H1 (cell line): ENCODE results near the gene PRKAG1. TPM values are rescaled to one million over a fixed set of nuclear protein-coding genes. Genes with fewer than 3 reads are reported as not detected.

ENCODE experiments used
- CTCF ChIA-PET: fragments of 300-600 bp; sonication (Branson Sonifier 250); formaldehyde crosslinking; loops from one replicate; lab custom pipeline; 2021; ENCODE audit not compliant: partially characterized antibody; lab: Charles Lee
- POLR2A ChIA-PET: fragments of 300-600 bp; sonication (Branson Sonifier 250); formaldehyde crosslinking; loops from one replicate; lab custom pipeline; 2021; ENCODE audit warnings: inconsistent platforms; ENCODE audit not compliant: partially characterized antibody; lab: Charles Lee
- DNase-seq, 2 experiments: peaks; one replicate each; pipeline versions ENCODE4 v3.0.0 to v3.0.0-alpha.2; 2010 to 2022; ENCODE audit warnings: low spot score in 2 of 2, low read depth in 1 of 2, mixed read lengths in 1 of 2
- FAIRE-seq: peaks from 2 replicates; lab custom pipeline; 2011; peaks lifted over from hg19 to GRCh38; lab: Jason Lieb, UNC
- H2AFZ ChIP-seq: 2 replicates; pipeline ENCODE4 v1.8.1; 2012; ENCODE audit warnings: low read length, inconsistent platforms
- H2AK5ac ChIP-seq: 2 replicates; pipeline ENCODE4 v1.6.1; 2013; ENCODE audit warnings: low read depth, low read length
- H2BK120ac ChIP-seq: replicated peaks from 2 replicates; pipeline ENCODE3; 2013; ENCODE audit warnings: low read depth, low read length, inconsistent platforms
- H2BK12ac ChIP-seq: 2 replicates; pipeline ENCODE4 v1.6.1; 2013; ENCODE audit warnings: low read depth, low read length
- H2BK15ac ChIP-seq: 2 replicates; pipeline ENCODE4 v1.6.1; 2013; ENCODE audit warnings: low read length
- H2BK20ac ChIP-seq: 2 replicates; pipeline ENCODE4 v1.6.1; 2013; ENCODE audit warnings: low read length
- H2BK5ac ChIP-seq: 2 replicates; pipeline ENCODE4 v1.6.1; 2013; ENCODE audit warnings: low read depth, low read length
- H3K14ac ChIP-seq: 2 replicates; pipeline ENCODE4 v1.6.1; 2013; ENCODE audit warnings: inconsistent platforms; ENCODE audit not compliant: insufficient read length
- H3K18ac ChIP-seq: 2 replicates; pipeline ENCODE4 v1.6.1; 2013; ENCODE audit warnings: low read length; ENCODE audit errors: extremely low read depth
- H3K23ac ChIP-seq: 2 replicates; pipeline ENCODE4 v1.6.1; 2013; ENCODE audit warnings: inconsistent platforms; ENCODE audit not compliant: insufficient read length
- H3K23me2 ChIP-seq: 2 replicates; pipeline ENCODE4 v1.6.1; 2013; ENCODE audit warnings: low read depth, low read length
- H3K27ac ChIP-seq: 2 replicates; pipeline ENCODE4 v1.6.1; 2011; ENCODE audit warnings: low read depth, low read length, inconsistent platforms
- H3K27me3 ChIP-seq, 4 experiments: replicated peaks in 1 of 4; 1 replicate in 1 of 4; 2 replicates in 3 of 4; pipeline versions ENCODE4 v1.6.1 to v1.8.1; 2011 to 2013; ENCODE audit warnings: low read length in 3 of 4, mild to moderate bottlenecking in 3 of 4, inconsistent platforms in 2 of 4, mixed read lengths in 2 of 4, moderate library complexity in 1 of 4; ENCODE audit not compliant: control insufficient read depth in 3 of 4, insufficient read depth in 3 of 4; ENCODE audit errors: extremely low read depth in 1 of 4
- H3K36me3 ChIP-seq, 4 experiments: 2 replicates each; pipeline versions ENCODE4 v1.6.1 to v1.8.1; 2011 to 2013; ENCODE audit warnings: mild to moderate bottlenecking in 4 of 4, low read length in 3 of 4, moderate library complexity in 2 of 4, control low read depth in 1 of 4, inconsistent platforms in 1 of 4; ENCODE audit not compliant: insufficient read depth in 4 of 4, control insufficient read depth in 2 of 4
- H3K4ac ChIP-seq: replicated peaks from 2 replicates; pipeline ENCODE3; 2013; ENCODE audit warnings: low read length, low read depth, mixed read lengths, inconsistent platforms; ENCODE audit not compliant: insufficient read length
- H3K4me1 ChIP-seq, 4 experiments: replicated peaks in 1 of 4; 1 replicate in 1 of 4; 2 replicates in 3 of 4; pipeline versions ENCODE4 v1.6.1 to v1.8.1; 2011 to 2013; ENCODE audit warnings: low read length in 3 of 4, inconsistent platforms in 2 of 4, mixed read lengths in 1 of 4; ENCODE audit not compliant: insufficient read depth in 4 of 4, control insufficient read depth in 3 of 4
- H3K4me2 ChIP-seq, 2 experiments: 2 replicates each; pipeline versions ENCODE4 v1.6.1 to v1.8.1; 2011 to 2013; ENCODE audit warnings: low read depth in 2 of 2, low read length in 2 of 2, control low read depth in 1 of 2, inconsistent platforms in 1 of 2, mild to moderate bottlenecking in 1 of 2; ENCODE audit not compliant: insufficient read depth in 1 of 2
- H3K4me3 ChIP-seq, 4 experiments: fragments of 200-600, 300-600 bp in 1 of 4; sonication (generic), shearing (Covaris generic), sonication (Bioruptor Twin) in 1 of 4; 2 replicates each; pipeline versions ENCODE4 v1.5.1 to v1.8.1; 2011 to 2016; ENCODE audit warnings: low read length in 4 of 4, low read depth in 3 of 4, control low read depth in 2 of 4, inconsistent platforms in 2 of 4, mild to moderate bottlenecking in 2 of 4, mixed read lengths in 1 of 4, moderate library complexity in 1 of 4; ENCODE audit not compliant: insufficient read depth in 2 of 4; ENCODE audit errors: extremely low read depth in 1 of 4
- H3K56ac ChIP-seq: replicated peaks from 2 replicates; pipeline ENCODE3; 2013; ENCODE audit warnings: low read depth, mild to moderate bottlenecking, mixed read lengths, low read length, inconsistent platforms; ENCODE audit not compliant: insufficient read length
- H3K79me1 ChIP-seq: 2 replicates; pipeline ENCODE4 v1.6.1; 2013; ENCODE audit warnings: low read depth, low read length, control low read depth
- H3K79me2 ChIP-seq, 2 experiments: 2 replicates each; pipeline versions ENCODE4 v1.6.1 to v1.8.1; 2012 to 2013; ENCODE audit warnings: low read length in 2 of 2, mild to moderate bottlenecking in 2 of 2, inconsistent platforms in 1 of 2; ENCODE audit not compliant: insufficient read depth in 2 of 2, control insufficient read depth in 1 of 2
- H3K9ac ChIP-seq, 4 experiments: replicated peaks in 1 of 4; 1 replicate in 1 of 4; 2 replicates in 3 of 4; pipeline versions ENCODE4 v1.6.1 to v1.8.1; 2011 to 2013; ENCODE audit warnings: low read depth in 3 of 4, low read length in 3 of 4, control low read depth in 2 of 4, mild to moderate bottlenecking in 2 of 4, moderate library complexity in 2 of 4, inconsistent platforms in 1 of 4; ENCODE audit errors: extremely low read depth in 1 of 4
- H3K9me3 ChIP-seq, 2 experiments: 2 replicates each; pipeline versions ENCODE4 v1.6.1 to v1.8.1; 2012 to 2013; ENCODE audit warnings: mild to moderate bottlenecking in 2 of 2, moderate library complexity in 2 of 2, control low read depth in 1 of 2, inconsistent platforms in 1 of 2, low read depth in 1 of 2, low read length in 1 of 2, mixed read lengths in 1 of 2; ENCODE audit not compliant: insufficient read depth in 2 of 2
- H4K20me1 ChIP-seq, 2 experiments: replicated peaks in 1 of 2; 2 replicates each; pipeline versions ENCODE3 to v1.8.1; 2011 to 2013; ENCODE audit warnings: inconsistent platforms in 2 of 2, low read length in 2 of 2, mild to moderate bottlenecking in 1 of 2; ENCODE audit not compliant: insufficient read depth in 2 of 2, control insufficient read depth in 1 of 2
- H4K5ac ChIP-seq: 2 replicates; pipeline ENCODE4 v1.6.1; 2013; ENCODE audit warnings: low read length, low read depth, mixed read lengths, inconsistent platforms; ENCODE audit not compliant: insufficient read length
- H4K8ac ChIP-seq: 2 replicates; pipeline ENCODE4 v1.8.0; 2013; ENCODE audit warnings: mild to moderate bottlenecking, moderate library complexity, low read length, inconsistent platforms; ENCODE audit not compliant: insufficient read depth; ENCODE audit errors: extremely low read depth
- H4K91ac ChIP-seq: replicated peaks from 2 replicates; pipeline ENCODE3; 2013; ENCODE audit warnings: low read length, mixed read lengths, inconsistent platforms; ENCODE audit not compliant: insufficient read length
- CHD2 ChIP-seq: IDR thresholded peaks from 2 replicates; pipeline ENCODE4 v1.6.1; 2012; ENCODE audit warnings: low read length, improper control_type of control experiment
- GABPA ChIP-seq: IDR thresholded peaks from 2 replicates; pipeline ENCODE4 v1.6.1; 2011; ENCODE audit warnings: mild to moderate bottlenecking, low read length, moderate library complexity, borderline replicate concordance; ENCODE audit not compliant: insufficient read depth
- GTF2F1 ChIP-seq: IDR thresholded peaks from 2 replicates; pipeline ENCODE4 v1.6.1; 2012; ENCODE audit warnings: low read depth, low read length, improper control_type of control experiment, borderline replicate concordance
- HDAC2 ChIP-seq, 2 experiments: fragments of 300-600 bp in 1 of 2; sonication (generic) in 1 of 2; IDR thresholded peaks; 2 replicates each; pipeline ENCODE4 v1.6.1; 2011 to 2012; ENCODE audit warnings: low read depth in 2 of 2, low read length in 2 of 2, mild to moderate bottlenecking in 2 of 2, moderate library complexity in 2 of 2, borderline replicate concordance in 1 of 2, inconsistent platforms in 1 of 2
- HDAC6 ChIP-seq: IDR thresholded peaks from one replicate; pipeline ENCODE4 v1.7.1; 2012; ENCODE audit warnings: low read depth, mild to moderate bottlenecking, inconsistent platforms, low read length, moderate library complexity
- JUND ChIP-seq: IDR thresholded peaks from 2 replicates; pipeline ENCODE4 v1.6.1; 2011; ENCODE audit warnings: mild to moderate bottlenecking, improper control_type of control experiment, low read length
- POLR2AphosphoS5 ChIP-seq: IDR thresholded peaks from 2 replicates; pipeline ENCODE4 v1.6.1; 2011; ENCODE audit warnings: low read depth, low read length
- RAD21 ChIP-seq, 2 experiments: IDR thresholded peaks in 1 of 2; conservative IDR thresholded peaks in 1 of 2; 2 replicates each; pipeline ENCODE4 v1.6.1; 2011; ENCODE audit warnings: low read depth in 2 of 2, low read length in 2 of 2, improper control_type of control experiment in 1 of 2, inconsistent platforms in 1 of 2, mild to moderate bottlenecking in 1 of 2, moderate library complexity in 1 of 2
- RNF2 ChIP-seq: fragments of 200-900, 300-1000 bp; sonication (generic); IDR thresholded peaks from 2 replicates; pipeline ENCODE4 v1.7.1; 2016; ENCODE audit warnings: borderline replicate concordance, low read depth, mild to moderate bottlenecking, antibody characterized with exemption, low read length; ENCODE audit not compliant: poor library complexity, severe bottlenecking; ENCODE audit errors: missing control alignments
- WGBS, 2 experiments: shearing (Covaris generic) in 1 of 2; methylation state at CpG; one replicate each; pipeline versions ENCODE4 v1.1.6 to v1.1.7; 2013 to 2015; ENCODE audit warnings: low lambda C conversion rate in 2 of 2, mixed read lengths in 2 of 2, inconsistent platforms in 1 of 2, low coverage in 1 of 2, missing lambda C conversion rate in 1 of 2; ENCODE audit not compliant: insufficient replicate concordance in 2 of 2, insufficient coverage in 1 of 2, insufficient read length in 1 of 2; ENCODE audit errors: extremely low coverage in 1 of 2, missing lambda C conversion rate in 1 of 2; 5-methylcytosine and 5-hydroxymethylcytosine counted together
- polyA plus RNA-seq, 7 experiments: library from polyadenylated mRNA; depleted of rRNA in 3 of 7; stranded (reverse) in 5 of 7; unstranded in 2 of 7; fragments of >200 nt in 5 of 7; fragments of 200-250 nt in 2 of 7; gene quantifications; 1 replicate in 5 of 7; 2 replicates in 1 of 7; 4 replicates in 1 of 7; pipeline versions ENCODE4 v1.2.1 to v1.2.3, GENCODE V29; 2011 to 2013; ENCODE audit warnings: missing spikeins in 2 of 7, mixed read lengths in 2 of 7
- total RNA-seq: library from RNA; stranded (reverse); fragmentation: NEBNext Ultra II Directional; extraction: Animal tissue kit (Norgen Biotek cat#: 25700); gene quantifications from 2 replicates; pipeline ENCODE4 v1.2.1, GENCODE V29; 2021
- TF ChIP-seq, protein P1 (sequence below): IDR thresholded peaks from 2 replicates; pipeline ENCODE4 v1.6.1; 2012; ENCODE audit warnings: low read length, inconsistent platforms

PRKAG1 gene
- total and polyA plus RNA-seq, 2 of the 8 experiments (the other 6 are each of a cell fraction or from before 2014, with no cell fraction given), result 38.6 to 57.5 TPM

DNA sequence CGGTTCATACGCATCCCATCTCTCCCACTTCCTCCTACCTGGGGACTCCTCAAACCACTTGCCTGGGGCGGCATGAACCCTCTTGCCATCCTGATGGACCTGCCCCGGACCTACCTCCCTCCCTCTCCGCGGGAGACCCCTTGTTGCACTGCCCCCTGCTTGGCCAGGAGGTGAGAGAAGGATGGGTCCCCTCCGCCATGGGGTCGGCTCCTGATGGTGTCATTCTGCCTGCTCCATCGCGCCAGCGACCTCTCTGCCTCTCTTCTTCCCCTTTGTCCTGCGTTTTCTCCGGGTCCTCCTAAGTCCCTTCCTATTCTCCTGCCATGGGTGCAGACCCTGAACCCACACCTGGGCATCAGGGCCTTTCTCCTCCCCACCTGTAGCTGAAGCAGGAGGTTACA is 36.8 kb downstream of the PRKAG1 start:
- no peaks in the 10 kb centered on the region for H3K79me2 ChIP-seq
- no peak for FAIRE-seq
- DNase-seq, result no peak
- H2BK12ac ChIP-seq, result peak overlapping the region; percentile 98; the same call in 1 of the 2 replicates
- peak overlapping the region in 3 of 4 experiments; percentile 35 to 57 (median 45); a peak in 4 of 8 replicates for H3K4me3 ChIP-seq
- peaks cover 0 to 35% (median 31%) of the 10 kb centered on the region in 4 experiments; a peak in 6 of 7 replicates for H3K4me1 ChIP-seq
- H3K79me1 ChIP-seq, result no peaks in the 10 kb centered on the region
- no peak overlapping the region for H3K14ac ChIP-seq
- no peak overlapping the region; the same call in 1 of the 2 replicates for H3K18ac ChIP-seq
- H4K5ac ChIP-seq, result no peak overlapping the region
- H2BK5ac ChIP-seq, result no peak overlapping the region
- H3K9ac ChIP-seq, result no peak overlapping the region
- ChIA-PET POLR2A (interaction anchor here (0.9 to 4.0 kb wide), 7 partner anchors 12 to 149 kb away, joined by 3 to 21 read pairs (median 8); partner anchors contain the start of genes RND1 and TUBA1B), CTCF (interaction anchor here (0.7 to 40.8 kb wide), 11 partner anchors 9 to 158 kb away, joined by 3 to 1336 read pairs (median 4); partner anchors contain the start of genes ARF3, DDN, WNT1 and WNT10B)
- no peak overlapping the region for H2AFZ ChIP-seq
- H3K27me3 ChIP-seq, result peaks cover 79 to 97% (median 93%) of the 10 kb centered on the region in 4 experiments
- no peak overlapping the region for H2BK20ac ChIP-seq
- no peak overlapping the region for H2AK5ac ChIP-seq
- H2BK15ac ChIP-seq, result 0 out of 2 replicates have a peak overlapping the region, but pooled peaks have one; percentile 98
- H3K36me3 ChIP-seq, result peaks cover 0 to 6% (median 0%) of the 10 kb centered on the region in 4 experiments; a peak in 1 of 8 replicates
- no peak overlapping the region for H3K56ac ChIP-seq
- H4K91ac ChIP-seq, result no peak overlapping the region
- H4K20me1 ChIP-seq, result peaks cover 5 to 8% of the 10 kb centered on the region in 2 experiments
- H3K23me2 ChIP-seq, result peaks cover 15% of the 10 kb centered on the region
- no peak overlapping the region for H3K27ac ChIP-seq
- WGBS, 2 experiments, result 14% methylated on average over 9 of the region's 13 CpGs; no CpG with 5 or more reads in 1 of the 2 experiments
- no peaks in the 10 kb centered on the region for H3K9me3 ChIP-seq
- no peak overlapping the region for H4K8ac ChIP-seq
- no peak overlapping the region for H2BK120ac ChIP-seq
- peak overlapping the region; percentile 65 for H3K4me2 ChIP-seq
- H3K4ac ChIP-seq, result no peak overlapping the region
- no peak overlapping the region for H3K23ac ChIP-seq
- TF ChIP-seq RAD21 (IDR thresholded peaks at IDR 0.05 in 1 of 2, conservative IDR thresholded peaks at IDR 0.05 in 1 of 2; ENCODE audit: low read depth in 2 of 2, low read length in 2 of 2) (no peak), HDAC2 (IDR thresholded peaks at IDR 0.05; ENCODE audit: borderline replicate concordance in 1 of 2, low read depth in 2 of 2, low read length in 2 of 2) (no peak), JUND (no peak), RNF2 (peak; percentile 49), GTF2F1 (no peak), HDAC6 (no peak), GABPA (no peak), CHD2 (no peak), POLR2AphosphoS5 (no peak)
- TF ChIP-seq, protein P1, sequence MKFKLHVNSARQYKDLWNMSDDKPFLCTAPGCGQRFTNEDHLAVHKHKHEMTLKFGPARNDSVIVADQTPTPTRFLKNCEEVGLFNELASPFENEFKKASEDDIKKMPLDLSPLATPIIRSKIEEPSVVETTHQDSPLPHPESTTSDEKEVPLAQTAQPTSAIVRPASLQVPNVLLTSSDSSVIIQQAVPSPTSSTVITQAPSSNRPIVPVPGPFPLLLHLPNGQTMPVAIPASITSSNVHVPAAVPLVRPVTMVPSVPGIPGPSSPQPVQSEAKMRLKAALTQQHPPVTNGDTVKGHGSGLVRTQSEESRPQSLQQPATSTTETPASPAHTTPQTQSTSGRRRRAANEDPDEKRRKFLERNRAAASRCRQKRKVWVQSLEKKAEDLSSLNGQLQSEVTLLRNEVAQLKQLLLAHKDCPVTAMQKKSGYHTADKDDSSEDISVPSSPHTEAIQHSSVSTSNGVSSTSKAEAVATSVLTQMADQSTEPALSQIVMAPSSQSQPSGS, result no peak
